T-cell (primary cell): ENCODE measurements around the gene SYT14. TPM values are rescaled to one million over a fixed set of nuclear protein-coding genes. Genes with fewer than 3 reads are reported as not detected.

Source experiments
- ATAC-seq, 4 experiments: fragments of 200-7000 bp in 3 of 4; fragments of 150-1000 bp in 1 of 4; cut with Tn5 transposase; replicated peaks in 1 of 4; 1 replicate in 3 of 4; 2 replicates in 1 of 4; pipeline ENCODE4 v1.10.0; 2021; ENCODE audit warnings: moderate library complexity in 3 of 4, mild to moderate bottlenecking in 2 of 4, moderate number of reproducible peaks in 1 of 4
- CTCF ChIA-PET, 2 donors: fragments of 300-600 bp; sonication (Branson Sonifier 250); formaldehyde crosslinking; loops; one replicate each; lab custom pipeline; 2022; ENCODE audit warnings: antibody characterized with exemption in 2 of 2; lab: Charles Lee
- POLR2A ChIA-PET, 2 donors: fragments of 300-600 bp; sonication (Branson Sonifier 250); formaldehyde crosslinking; loops; one replicate each; lab custom pipeline; 2022; ENCODE audit warnings: antibody characterized with exemption in 2 of 2; lab: Charles Lee
- DNase-seq, 35 experiments: peaks; one replicate each; pipeline versions ENCODE4 v3.0.0 to v3.0.0-alpha.2; 2013 to 2023
- H3K27ac ChIP-seq: one replicate; pipeline ENCODE4 v1.5.1; 2013; ENCODE audit warnings: low read length
- H3K27me3 ChIP-seq, 2 experiments: replicated peaks in 1 of 2; 1 replicate in 1 of 2; 2 replicates in 1 of 2; pipeline versions ENCODE4 v1.6.1 to v1.7.0; 2013; ENCODE audit warnings: low read length in 1 of 2, mixed read lengths in 1 of 2; ENCODE audit not compliant: control insufficient read depth in 2 of 2, insufficient read depth in 2 of 2; ENCODE audit errors: extremely low read depth in 1 of 2
- H3K36me3 ChIP-seq, 2 donors: 1 replicate in 1 of 2; 2 replicates in 1 of 2; pipeline versions ENCODE4 v1.6.1 to v1.7.0; 2013; ENCODE audit warnings: low read length in 1 of 2; ENCODE audit not compliant: control insufficient read depth in 2 of 2, insufficient read depth in 1 of 2; ENCODE audit errors: extremely low read depth in 1 of 2
- H3K4me1 ChIP-seq, 2 experiments: 1 replicate in 1 of 2; 2 replicates in 1 of 2; pipeline versions ENCODE4 v1.6.1 to v1.7.0; 2013; ENCODE audit warnings: low read length in 2 of 2, mixed read lengths in 1 of 2; ENCODE audit not compliant: insufficient read depth in 2 of 2, control insufficient read depth in 1 of 2; ENCODE audit errors: extremely low read depth in 1 of 2
- H3K4me3 ChIP-seq, 2 donors: 1 replicate in 1 of 2; 2 replicates in 1 of 2; pipeline versions ENCODE4 v1.5.1 to v1.7.0; 2013; ENCODE audit warnings: mild to moderate bottlenecking in 2 of 2, low read length in 1 of 2, moderate library complexity in 1 of 2; ENCODE audit not compliant: control insufficient read depth in 1 of 2; ENCODE audit errors: extremely low read depth in 1 of 2
- H3K9me3 ChIP-seq: 2 replicates; pipeline ENCODE4 v1.7.0; 2013
- H3K27ac Mint-ChIP-seq, 2 donors: one replicate each; pipeline ENCODE4 v1.8.0; 2020 to 2021; ENCODE audit warnings: mild to moderate bottlenecking in 2 of 2, mixed read lengths in 2 of 2
- H3K27me3 Mint-ChIP-seq, 2 donors: one replicate each; pipeline ENCODE4 v1.8.0; 2021 to 2022; ENCODE audit warnings: mixed read lengths in 2 of 2
- H3K36me3 Mint-ChIP-seq: one replicate; pipeline ENCODE4 v1.8.0; 2021; ENCODE audit warnings: mixed read lengths
- H3K4me1 Mint-ChIP-seq, 3 donors: one replicate each; pipeline ENCODE4 v1.8.0; 2020 to 2022; ENCODE audit warnings: mixed read lengths in 3 of 3, mild to moderate bottlenecking in 1 of 3
- H3K4me3 Mint-ChIP-seq, 3 donors: one replicate each; pipeline ENCODE4 v1.8.0; 2020 to 2022; ENCODE audit warnings: mild to moderate bottlenecking in 3 of 3, mixed read lengths in 3 of 3, moderate library complexity in 3 of 3
- H3K9me3 Mint-ChIP-seq, 3 donors: one replicate each; pipeline ENCODE4 v1.8.0; 2020 to 2022; ENCODE audit warnings: mixed read lengths in 3 of 3
- WGBS: methylation state at CpG from one replicate; pipeline ENCODE4 v1.1.5; 2013; ENCODE audit warnings: missing lambda C conversion rate; ENCODE audit not compliant: insufficient coverage; 5-methylcytosine and 5-hydroxymethylcytosine counted together
- total RNA-seq, 35 experiments: library from RNA in 6 of 35; stranded (reverse) in 6 of 35; fragments of 120-200 nt in 1 of 35; gene quantifications; one replicate each; pipeline versions ENCODE4 v1.2.1 to v1.2.4 and lab custom pipeline; 2013 to 2026

SYT14 gene
- total RNA-seq, 5 donors from 2014 or later (not counting 1 experiment from before 2014, with no cell fraction given) = not detected

DNA sequence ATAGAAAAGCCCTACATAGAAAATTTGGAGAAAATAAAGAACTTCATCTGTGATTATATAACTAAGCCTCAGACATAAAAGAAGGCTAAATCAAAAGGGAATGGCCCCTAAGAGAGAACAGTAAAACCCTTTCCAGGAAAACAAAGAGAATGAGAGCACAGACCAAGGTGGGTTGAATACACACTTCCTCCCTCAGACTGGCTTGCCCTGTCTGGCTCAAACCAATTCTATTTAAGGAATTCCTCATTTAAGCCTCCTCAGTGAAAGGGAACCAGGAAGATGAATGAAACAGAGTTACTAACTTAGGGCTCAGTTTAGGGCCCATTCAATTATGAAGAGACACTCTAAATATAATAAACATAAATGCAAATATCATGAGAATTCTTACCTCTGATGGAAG is 10.6 kb upstream of the SYT14 start:
- DNase-seq (no peak), ATAC-seq (no peak)
- Histone ChIP-seq H3K27ac (no peak overlapping the region), H3K27me3 (peaks cover 0 to 3% of the 10 kb centered on the region in 2 experiments), H3K4me3 (no peak overlapping the region), H3K9me3 (no peaks in the 10 kb centered on the region), H3K36me3 (no peaks in the 10 kb centered on the region), H3K4me1 (no peaks in the 10 kb centered on the region)
- Mint-ChIP-seq H3K27me3 (peaks cover 23 to 25% of the 10 kb centered on the region in 2 donors), H3K4me3 (no peak overlapping the region), H3K9me3 (no peaks in the 10 kb centered on the region), H3K36me3 (no peaks in the 10 kb centered on the region), H3K27ac (no peak overlapping the region), H3K4me1 (no peaks in the 10 kb centered on the region)
- CTCF ChIA-PET = interaction anchor here in 1 of 2 donors (0.7 kb wide), 1 partner anchor 1687 kb away, joined by 3 read pairs; no protein-coding TSS in a partner anchor
- POLR2A ChIA-PET = no interaction called here

DNA sequence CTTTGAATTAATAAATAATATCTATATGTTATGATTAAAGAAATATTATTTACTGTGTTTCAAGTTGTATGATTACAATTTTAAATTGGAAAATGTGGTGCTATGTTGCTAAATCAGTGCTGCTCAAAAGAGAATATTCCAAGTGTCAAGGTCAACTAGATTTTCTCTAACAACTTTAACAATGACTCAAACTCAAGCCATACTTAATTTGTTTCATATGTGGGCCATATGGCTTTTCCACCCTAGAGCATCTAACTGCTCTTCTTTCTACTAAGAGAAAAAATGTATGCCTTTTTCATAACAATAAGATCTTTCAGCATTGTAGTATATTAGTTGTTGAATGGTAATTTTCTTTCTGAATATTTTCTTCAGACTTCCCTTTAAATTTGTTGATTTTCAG is 8.3 kb upstream of the SYT14 start:
- Histone ChIP-seq H3K27ac (no peak overlapping the region), H3K9me3 (no peaks in the 10 kb centered on the region), H3K27me3 (peaks cover 0 to 6% of the 10 kb centered on the region in 2 experiments), H3K4me1 (no peaks in the 10 kb centered on the region), H3K36me3 (no peaks in the 10 kb centered on the region), H3K4me3 (no peak overlapping the region)
- CTCF ChIA-PET = no interaction called here
- Mint-ChIP-seq H3K27me3 (peaks cover 35 to 37% of the 10 kb centered on the region in 2 donors), H3K36me3 (no peaks in the 10 kb centered on the region), H3K27ac (no peak overlapping the region), H3K9me3 (no peaks in the 10 kb centered on the region), H3K4me1 (no peaks in the 10 kb centered on the region), H3K4me3 (no peak overlapping the region)
- no peak for ATAC-seq
- DNase-seq = no peak
- POLR2A ChIA-PET = no interaction called here

DNA sequence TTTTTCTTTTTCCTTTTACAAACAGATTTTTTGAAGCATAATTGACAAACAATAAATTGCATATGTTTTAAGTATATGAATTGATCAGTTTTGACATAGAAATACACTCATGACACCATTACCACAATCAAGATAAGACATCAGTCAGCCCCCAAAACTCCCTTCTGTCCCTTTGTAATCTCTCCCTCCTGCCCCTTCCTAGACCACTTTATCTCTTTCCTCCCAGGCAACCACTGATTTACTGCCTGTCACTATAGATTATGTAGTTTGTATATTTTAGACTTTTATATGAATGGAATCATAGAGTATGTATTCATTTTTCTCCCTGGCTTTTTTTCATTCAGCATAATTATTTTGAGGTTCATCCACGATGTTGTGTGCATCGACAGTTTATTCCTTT is 6.9 kb upstream of the SYT14 start:
- DNase-seq (no peak), ATAC-seq (no peak)
- Mint-ChIP-seq H3K27me3 (peaks cover 35 to 40% of the 10 kb centered on the region in 2 donors), H3K9me3 (no peaks in the 10 kb centered on the region), H3K36me3 (no peaks in the 10 kb centered on the region), H3K4me1 (no peaks in the 10 kb centered on the region), H3K27ac (no peak overlapping the region), H3K4me3 (no peak overlapping the region)
- no peak overlapping the region for H3K4me3 ChIP-seq
- ChIA-PET POLR2A (no interaction called here), CTCF (no interaction called here)
- H3K27ac ChIP-seq = no peak overlapping the region
- WGBS = no CpG with 5 or more reads among the region's 2 CpGs
- peaks cover 0 to 6% of the 10 kb centered on the region in 2 experiments for H3K27me3 ChIP-seq
- H3K9me3 ChIP-seq = no peaks in the 10 kb centered on the region
- H3K4me1 ChIP-seq = no peaks in the 10 kb centered on the region
- H3K36me3 ChIP-seq = no peaks in the 10 kb centered on the region

DNA sequence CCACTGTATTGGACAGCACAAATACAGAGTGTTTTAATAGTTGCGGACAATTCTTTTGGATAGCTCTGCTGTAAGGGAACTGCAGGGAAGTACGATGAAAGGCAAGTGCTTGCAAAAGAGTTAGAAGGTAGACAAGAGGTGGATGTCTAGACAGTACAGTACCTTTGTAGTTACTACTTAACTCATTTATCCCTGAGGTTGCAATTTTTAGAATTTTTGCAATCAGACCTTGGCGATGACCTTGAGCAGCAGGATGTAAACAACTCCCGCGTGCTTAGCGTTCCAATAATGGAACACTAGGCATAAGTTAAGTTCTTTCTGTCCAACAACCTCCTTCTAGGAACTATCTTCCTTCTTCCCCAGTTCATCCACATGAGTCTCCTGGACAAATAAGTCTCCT is 1.9 kb upstream of the SYT14 start:
- Histone ChIP-seq H3K27me3 (peaks cover 14 to 15% of the 10 kb centered on the region in 2 experiments), H3K9me3 (no peaks in the 10 kb centered on the region), H3K27ac (no peak overlapping the region), H3K4me3 (no peak overlapping the region), H3K4me1 (peaks cover 2 to 6% of the 10 kb centered on the region in 2 experiments), H3K36me3 (no peaks in the 10 kb centered on the region)
- Mint-ChIP-seq H3K36me3 (no peaks in the 10 kb centered on the region), H3K4me3 (no peak overlapping the region), H3K9me3 (no peaks in the 10 kb centered on the region), H3K27me3 (peaks cover 66% of the 10 kb centered on the region in 2 donors), H3K4me1 (peaks cover 10 to 18% (median 13%) of the 10 kb centered on the region in 3 donors), H3K27ac (no peak overlapping the region)
- DNase-seq (no peak), ATAC-seq (no peak)
- 100% methylated on average over 2 of the region's 6 CpGs for WGBS
- POLR2A ChIA-PET = no interaction called here
- CTCF ChIA-PET = no interaction called here

DNA sequence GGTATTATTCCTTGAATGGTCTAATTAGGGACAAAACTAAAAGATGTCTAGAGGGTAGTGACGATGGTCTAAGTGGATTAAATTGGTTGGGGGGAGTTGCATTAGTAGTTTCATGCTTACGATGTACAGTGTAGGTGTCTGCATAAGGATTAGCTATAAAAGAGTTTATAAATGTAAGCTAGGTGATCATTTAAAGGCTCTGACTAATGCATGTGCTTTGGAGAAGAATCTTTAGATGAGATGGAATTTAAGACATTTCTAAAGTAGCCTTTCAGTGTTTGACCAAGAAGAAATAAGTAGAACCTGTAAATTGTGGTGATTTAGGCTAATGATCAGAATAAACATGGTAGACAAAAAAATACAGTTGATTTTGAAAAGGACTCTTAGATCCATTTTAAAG is 7.4 kb downstream of the SYT14 start:
- Histone ChIP-seq H3K36me3 (no peaks in the 10 kb centered on the region), H3K27me3 (peaks cover 2 to 3% of the 10 kb centered on the region in 2 experiments), H3K9me3 (no peaks in the 10 kb centered on the region), H3K4me3 (no peak overlapping the region), H3K4me1 (no peaks in the 10 kb centered on the region), H3K27ac (no peak overlapping the region)
- peaks cover 21 to 37% of the 10 kb centered on the region in 2 donors for H3K27me3 Mint-ChIP-seq
- no peak overlapping the region for H3K27ac Mint-ChIP-seq
- DNase-seq (no peak), ATAC-seq (no peak)
- H3K36me3 Mint-ChIP-seq = no peaks in the 10 kb centered on the region
- ChIA-PET CTCF (no interaction called here), POLR2A (no interaction called here)
- peaks cover 0 to 6% (median 0%) of the 10 kb centered on the region in 3 donors for H3K9me3 Mint-ChIP-seq
- no peak overlapping the region for H3K4me3 Mint-ChIP-seq
- WGBS = 79% methylated on average over 2 of the region's 2 CpGs
- no peaks in the 10 kb centered on the region for H3K4me1 Mint-ChIP-seq

DNA sequence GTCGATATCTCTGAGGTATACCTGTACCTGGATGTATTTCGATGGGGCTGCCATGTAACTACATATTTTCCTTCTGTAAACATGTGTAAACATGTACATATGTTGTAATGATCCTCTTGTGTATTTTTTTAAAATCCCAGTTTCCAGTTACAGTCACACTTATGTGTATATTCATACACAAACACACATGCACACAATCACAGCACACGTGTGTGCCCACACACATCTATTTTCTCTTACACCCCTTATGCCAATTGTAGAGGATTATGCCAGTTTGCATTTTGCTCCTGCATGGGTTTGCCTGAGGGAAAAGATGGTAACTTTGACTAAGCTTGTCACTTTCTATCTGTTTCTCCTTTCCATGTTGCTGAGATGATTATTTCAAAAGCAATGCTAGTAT is 10.1 kb downstream of the SYT14 start:
- CTCF ChIA-PET = no interaction called here
- no peak overlapping the region for H3K4me3 ChIP-seq
- Mint-ChIP-seq H3K4me1 (no peaks in the 10 kb centered on the region), H3K9me3 (peaks cover 0 to 6% (median 0%) of the 10 kb centered on the region in 3 donors), H3K27ac (no peak overlapping the region), H3K27me3 (peaks cover 0 to 16% of the 10 kb centered on the region in 2 donors), H3K4me3 (no peak overlapping the region), H3K36me3 (no peaks in the 10 kb centered on the region)
- no peaks in the 10 kb centered on the region for H3K9me3 ChIP-seq
- no peak for DNase-seq
- WGBS = no CpG with 5 or more reads among the region's 3 CpGs
- H3K4me1 ChIP-seq = no peaks in the 10 kb centered on the region
- POLR2A ChIA-PET = no interaction called here
- H3K27me3 ChIP-seq = peaks cover 2% of the 10 kb centered on the region in 2 experiments
- no peak overlapping the region for H3K27ac ChIP-seq
- no peaks in the 10 kb centered on the region for H3K36me3 ChIP-seq
- no peak for ATAC-seq

DNA sequence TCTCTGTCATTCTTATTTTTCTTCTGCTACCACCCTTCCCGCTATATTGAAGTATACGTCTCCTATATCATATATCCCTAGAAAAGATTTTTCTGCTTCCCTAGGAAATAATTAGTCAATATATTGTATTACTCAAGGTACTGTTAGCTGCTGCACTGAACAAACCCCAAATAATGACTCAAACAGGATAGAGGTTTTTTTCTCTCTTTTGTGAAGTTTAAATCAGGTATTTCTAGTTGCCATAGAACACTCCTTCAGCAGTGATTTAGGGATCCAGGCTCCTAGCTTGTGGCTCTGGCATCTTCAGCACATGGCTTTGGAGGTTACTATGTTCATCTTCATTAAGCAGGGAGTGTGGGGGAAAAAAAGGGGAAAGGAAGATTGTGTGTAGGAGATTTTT is 18.1 kb downstream of the SYT14 start:
- no peaks in the 10 kb centered on the region for H3K9me3 ChIP-seq
- Mint-ChIP-seq H3K9me3 (no peaks in the 10 kb centered on the region), H3K36me3 (no peaks in the 10 kb centered on the region), H3K27ac (no peak overlapping the region), H3K27me3 (peaks cover 9 to 25% of the 10 kb centered on the region in 2 donors), H3K4me3 (no peak overlapping the region), H3K4me1 (no peaks in the 10 kb centered on the region)
- POLR2A ChIA-PET = no interaction called here
- ATAC-seq = no peak
- H3K27me3 ChIP-seq = peaks cover 0 to 2% of the 10 kb centered on the region in 2 experiments
- H3K4me1 ChIP-seq = no peaks in the 10 kb centered on the region
- no peaks in the 10 kb centered on the region for H3K36me3 ChIP-seq
- no peak overlapping the region for H3K27ac ChIP-seq
- WGBS = no CpG with 5 or more reads among the region's 2 CpGs
- CTCF ChIA-PET = no interaction called here
- no peak overlapping the region for H3K4me3 ChIP-seq
- DNase-seq = no peak
